Esophagus muscularis mucosa (tissue), 4 donors: ENCODE data around the gene MAN1C1. TPM values are rescaled to one million over a fixed set of nuclear protein-coding genes. Genes with fewer than 3 reads are reported as not detected.

ENCODE experiments used
- DNase-seq: peaks from one replicate; pipeline ENCODE4 v3.0.0-alpha.2; 2017; ENCODE audit errors: extremely low spot score
- H3K27ac ChIP-seq, 4 donors: fragments of 200-600 bp; sonication (generic); replicated peaks in 1 of 4; 1 replicate in 3 of 4; 2 replicates in 1 of 4; pipeline ENCODE4 v1.5.1; 2016 to 2019; ENCODE audit warnings: mild to moderate bottlenecking in 1 of 4
- H3K27me3 ChIP-seq, 4 donors: fragments of 200-600 bp; sonication (generic); one replicate each; pipeline versions ENCODE4 v1.5.1 to v1.6.0; 2016 to 2019
- H3K36me3 ChIP-seq, 4 donors: fragments of 200-600 bp; sonication (generic); one replicate each; pipeline ENCODE4 v1.5.1; 2016 to 2019
- H3K4me1 ChIP-seq, 4 donors: fragments of 200-600 bp; sonication (generic); one replicate each; pipeline ENCODE4 v1.5.1; 2016 to 2019
- H3K4me3 ChIP-seq, 4 donors: fragments of 200-600 bp; sonication (generic); 1 replicate in 2 of 4; 2 replicates in 2 of 4; pipeline ENCODE4 v1.5.1; 2016 to 2019; ENCODE audit warnings: mild to moderate bottlenecking in 4 of 4, moderate library complexity in 1 of 4
- H3K9me3 ChIP-seq, 4 donors: fragments of 200-600 bp; sonication (generic); 1 replicate in 3 of 4; 2 replicates in 1 of 4; pipeline ENCODE4 v1.5.1; 2016 to 2019
- EP300 ChIP-seq: sonication (generic); formaldehyde crosslinking; IDR thresholded peaks from one replicate; pipeline ENCODE4 v1.6.1; 2017; ENCODE audit warnings: antibody characterized with exemption
- POLR2A ChIP-seq: fragments of 450-650 bp; IDR thresholded peaks from one replicate; pipeline ENCODE4 v1.6.1; 2017; ENCODE audit warnings: antibody characterized with exemption, moderate library complexity, mild to moderate bottlenecking, low read depth
- POLR2AphosphoS5 ChIP-seq, 2 donors: sonication (generic); formaldehyde crosslinking; IDR thresholded peaks; one replicate each; pipeline ENCODE4 v1.6.1; 2017; ENCODE audit warnings: antibody characterized with exemption in 2 of 2
- WGBS: methylation state at CpG from one replicate; pipeline ENCODE4 v1.1.5; 2018; 5-methylcytosine and 5-hydroxymethylcytosine counted together
- intact Hi-C: fragments of 100-400 bp; cut with DNase I; formaldehyde crosslinking; loops from one replicate; pipeline ENCODE4 v1.15.1; 2023
- total RNA-seq, 4 donors: library from RNA; depleted of rRNA; stranded (reverse); fragments of >200 nt; gene quantifications; one replicate each; pipeline versions ENCODE4 v1.1.0 to v1.2.1, GENCODE V29; 2016
- TF ChIP-seq, protein P1 (sequence below), 3 experiments: fragments of 200-600 bp in 2 of 3; fragments of 450-650 bp in 1 of 3; sonication (generic) in 2 of 3; IDR thresholded peaks; one replicate each; pipeline ENCODE4 v1.5.1; 2017 to 2019; ENCODE audit warnings: antibody characterized with exemption in 3 of 3, mild to moderate bottlenecking in 2 of 3, moderate library complexity in 1 of 3

MAN1C1 gene
- total RNA-seq, 4 donors from 2014 or later = 20.2 to 22.8 (median 20.7) TPM

DNA sequence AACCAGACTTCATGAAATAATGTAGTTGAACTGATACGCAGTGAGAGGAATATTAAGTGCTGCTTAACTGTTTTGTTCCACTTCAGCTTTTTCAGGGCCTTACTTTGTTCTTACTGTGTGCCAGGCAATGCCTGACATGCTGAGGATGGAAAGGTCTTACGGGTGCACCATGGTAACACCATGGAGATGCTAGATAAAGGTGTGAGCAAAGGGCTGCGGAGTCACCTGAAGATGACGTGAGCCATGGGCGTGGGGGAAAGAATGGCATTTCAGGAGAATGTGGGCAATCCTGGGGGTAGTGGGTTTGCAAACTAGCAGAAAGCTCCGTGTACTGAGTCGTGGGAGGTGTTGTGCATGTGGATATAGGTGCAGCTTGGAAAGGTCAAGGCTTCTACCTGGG, 27.3 kb downstream of the MAN1C1 start:
- Histone ChIP-seq H3K4me1 (peaks cover 27 to 37% (median 36%) of the 10 kb centered on the region in 4 donors), H3K27ac (no peak overlapping the region), H3K4me3 (no peak overlapping the region), H3K9me3 (no peaks in the 10 kb centered on the region), H3K27me3 (no peaks in the 10 kb centered on the region), H3K36me3 (peaks cover 0 to 17% (median 6%) of the 10 kb centered on the region in 4 donors)
- 97% methylated on average over 7 of the region's 7 CpGs for WGBS
- TF ChIP-seq, protein P1, sequence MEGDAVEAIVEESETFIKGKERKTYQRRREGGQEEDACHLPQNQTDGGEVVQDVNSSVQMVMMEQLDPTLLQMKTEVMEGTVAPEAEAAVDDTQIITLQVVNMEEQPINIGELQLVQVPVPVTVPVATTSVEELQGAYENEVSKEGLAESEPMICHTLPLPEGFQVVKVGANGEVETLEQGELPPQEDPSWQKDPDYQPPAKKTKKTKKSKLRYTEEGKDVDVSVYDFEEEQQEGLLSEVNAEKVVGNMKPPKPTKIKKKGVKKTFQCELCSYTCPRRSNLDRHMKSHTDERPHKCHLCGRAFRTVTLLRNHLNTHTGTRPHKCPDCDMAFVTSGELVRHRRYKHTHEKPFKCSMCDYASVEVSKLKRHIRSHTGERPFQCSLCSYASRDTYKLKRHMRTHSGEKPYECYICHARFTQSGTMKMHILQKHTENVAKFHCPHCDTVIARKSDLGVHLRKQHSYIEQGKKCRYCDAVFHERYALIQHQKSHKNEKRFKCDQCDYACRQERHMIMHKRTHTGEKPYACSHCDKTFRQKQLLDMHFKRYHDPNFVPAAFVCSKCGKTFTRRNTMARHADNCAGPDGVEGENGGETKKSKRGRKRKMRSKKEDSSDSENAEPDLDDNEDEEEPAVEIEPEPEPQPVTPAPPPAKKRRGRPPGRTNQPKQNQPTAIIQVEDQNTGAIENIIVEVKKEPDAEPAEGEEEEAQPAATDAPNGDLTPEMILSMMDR (IDR thresholded peaks at IDR 0.05) = no peak
- TF ChIP-seq POLR2AphosphoS5 (IDR thresholded peaks at IDR 0.05) = no peak
- no peak for TF ChIP-seq POLR2A
- TF ChIP-seq EP300 = no peak
- intact Hi-C loops = no loop called here
- no peak for DNase-seq

DNA sequence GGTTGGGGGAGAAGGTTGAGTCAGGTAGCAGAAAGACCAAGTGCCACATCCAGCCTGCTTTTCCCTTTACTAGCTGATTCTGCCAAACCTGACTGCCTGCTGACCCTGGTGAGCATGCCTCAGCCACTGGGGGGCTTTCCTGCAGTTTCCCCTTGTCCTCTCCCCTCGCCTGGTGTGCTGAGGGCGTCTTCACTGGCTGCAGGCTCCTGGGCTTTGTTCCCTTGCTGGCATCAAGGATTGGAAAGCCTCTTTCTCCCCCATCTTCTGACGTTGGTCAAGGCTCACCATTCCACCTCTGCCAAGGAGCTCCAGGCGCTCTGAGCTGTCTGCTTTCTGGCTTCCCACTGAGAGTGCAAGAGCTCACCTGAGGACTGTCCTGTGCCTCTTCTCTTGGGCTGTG, 28.4 kb downstream of the MAN1C1 start:
- Histone ChIP-seq H3K4me1 (peaks cover 38 to 47% (median 46%) of the 10 kb centered on the region in 4 donors), H3K27ac (no peak overlapping the region), H3K27me3 (no peaks in the 10 kb centered on the region), H3K9me3 (no peaks in the 10 kb centered on the region), H3K36me3 (peaks cover 0 to 17% (median 6%) of the 10 kb centered on the region in 4 donors), H3K4me3 (no peak overlapping the region)
- DNase-seq = peak; percentile 50
- intact Hi-C loops = no loop called here
- TF ChIP-seq POLR2AphosphoS5 (IDR thresholded peaks at IDR 0.05) (no peak), EP300 (no peak), POLR2A (no peak)
- TF ChIP-seq, protein P1 (IDR thresholded peaks at IDR 0.05) = no peak
- 78% methylated on average over 4 of the region's 4 CpGs for WGBS

DNA sequence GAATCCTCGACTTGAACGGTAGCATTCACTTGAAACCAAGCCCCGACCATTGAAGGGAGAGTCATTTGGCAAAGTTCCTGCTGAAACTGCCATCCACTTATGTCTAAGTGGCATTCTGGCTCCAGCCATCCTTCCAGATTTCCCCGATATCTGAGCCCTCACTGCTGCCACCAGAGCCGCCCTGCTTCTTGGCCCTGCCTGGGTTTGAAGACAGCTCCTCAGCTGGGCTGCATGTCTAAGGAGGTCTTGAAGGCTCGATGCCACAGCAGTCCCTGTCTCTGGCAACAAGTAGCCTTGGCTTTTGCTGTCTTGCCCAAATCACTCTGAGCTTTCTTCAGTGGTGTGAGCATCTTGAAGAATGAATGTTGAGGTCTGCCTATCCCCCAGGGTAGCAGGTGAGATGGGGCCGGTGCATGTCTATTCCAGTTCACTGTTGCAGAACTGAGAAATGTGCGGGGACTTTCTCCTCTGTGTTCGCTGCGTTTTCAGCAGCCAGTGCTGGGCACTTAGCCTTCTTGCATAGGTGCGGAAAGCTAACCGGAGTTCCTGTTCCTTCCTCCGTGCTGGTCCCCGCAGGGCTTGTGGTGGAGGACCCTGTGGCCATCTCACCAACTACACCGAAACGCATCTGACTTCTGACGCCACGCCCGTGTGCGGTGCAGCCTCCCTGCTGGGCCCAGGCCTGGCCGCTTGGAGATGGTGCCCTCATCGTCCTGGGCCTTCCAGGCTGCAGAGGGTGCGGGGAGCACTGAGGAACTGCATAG, 29.2 kb downstream of the MAN1C1 start:
- Histone ChIP-seq H3K27me3 (no peaks in the 10 kb centered on the region), H3K36me3 (peaks cover 0 to 17% (median 6%) of the 10 kb centered on the region in 4 donors), H3K4me1 (peaks cover 45 to 56% (median 55%) of the 10 kb centered on the region in 4 donors), H3K27ac (no peak overlapping the region), H3K9me3 (no peaks in the 10 kb centered on the region), H3K4me3 (no peak overlapping the region)
- DNase-seq = peak; percentile 39
- 89% methylated on average over 9 of the region's 23 CpGs for WGBS
- intact Hi-C loops = no loop called here
- TF ChIP-seq POLR2A (no peak), POLR2AphosphoS5 (IDR thresholded peaks at IDR 0.05) (no peak), EP300 (no peak)
- TF ChIP-seq, protein P1 (IDR thresholded peaks at IDR 0.05) = no peak

DNA sequence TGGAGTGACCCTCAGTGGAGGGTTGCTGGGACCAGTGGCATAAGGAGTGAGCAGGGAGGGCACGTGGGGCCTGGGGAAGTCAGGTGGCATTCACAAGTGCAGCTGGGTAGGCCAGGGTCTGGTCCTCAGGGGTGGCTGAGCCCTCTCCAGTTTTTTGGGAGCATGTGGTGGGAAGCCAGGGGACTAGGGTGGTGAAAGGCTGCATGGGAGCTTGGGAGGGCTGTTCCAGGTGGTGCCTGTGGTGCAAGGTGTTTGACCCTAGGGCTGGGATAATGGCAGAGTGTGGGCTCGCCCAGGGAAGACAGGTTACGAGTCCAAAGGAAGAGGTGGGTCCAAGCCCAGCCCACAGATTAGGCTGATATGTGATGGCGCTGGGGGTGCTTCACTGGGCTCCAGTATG, 30.5 kb downstream of the MAN1C1 start:
- peaks cover 47 to 58% (median 56%) of the 10 kb centered on the region in 4 donors for H3K4me1 ChIP-seq
- no peaks in the 10 kb centered on the region for H3K9me3 ChIP-seq
- 91% methylated on average over 3 of the region's 4 CpGs for WGBS
- intact Hi-C loops = no loop called here
- H3K27me3 ChIP-seq = no peaks in the 10 kb centered on the region
- no peak overlapping the region for H3K27ac ChIP-seq
- TF ChIP-seq EP300 = no peak
- no peak for TF ChIP-seq POLR2AphosphoS5 (IDR thresholded peaks at IDR 0.05)
- TF ChIP-seq, protein P1 (IDR thresholded peaks at IDR 0.05) = no peak
- no peak for TF ChIP-seq POLR2A
- H3K36me3 ChIP-seq = peaks cover 0 to 17% (median 6%) of the 10 kb centered on the region in 4 donors
- H3K4me3 ChIP-seq = no peak overlapping the region
- peak; percentile 68 for DNase-seq
